ENCODE measurements around the gene ORAI1. TPM values are rescaled to one million over a fixed set of nuclear protein-coding genes. Genes with fewer than 3 reads are reported as not detected.

The ORAI1 gene
- total and polyA plus RNA-seq, 2 of the 13 experiments (the other 11 are each of a cell fraction or from before 2014, with no cell fraction given), result 9.2 to 17.2 TPM

DNA sequence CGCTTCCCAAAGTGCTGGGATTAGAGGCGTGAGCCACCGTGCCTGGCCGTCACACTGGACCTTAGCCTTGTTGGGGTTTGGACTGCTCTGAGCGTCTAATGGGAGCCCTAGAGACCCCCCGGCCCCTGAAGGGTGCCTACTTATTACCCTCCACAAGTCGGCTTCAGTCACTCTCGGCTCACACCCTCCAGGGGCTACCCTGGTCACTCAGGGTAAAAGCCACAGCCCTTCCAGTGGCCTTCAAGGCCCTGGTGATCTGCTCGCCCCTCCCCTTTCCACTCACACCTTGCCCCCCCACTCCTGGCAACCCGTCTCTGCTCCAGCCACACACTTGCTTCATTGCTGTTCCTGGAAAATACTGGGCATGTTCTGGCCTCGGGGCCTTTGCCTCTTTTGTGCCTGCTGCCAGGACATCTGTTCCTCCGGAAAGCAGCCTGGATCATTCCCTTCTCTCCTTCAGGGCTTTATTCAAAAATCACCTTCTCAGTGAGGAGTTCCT, 46.7 kb downstream of the ORAI1 start (continued):
- TF ChIP-seq, protein P1, sequence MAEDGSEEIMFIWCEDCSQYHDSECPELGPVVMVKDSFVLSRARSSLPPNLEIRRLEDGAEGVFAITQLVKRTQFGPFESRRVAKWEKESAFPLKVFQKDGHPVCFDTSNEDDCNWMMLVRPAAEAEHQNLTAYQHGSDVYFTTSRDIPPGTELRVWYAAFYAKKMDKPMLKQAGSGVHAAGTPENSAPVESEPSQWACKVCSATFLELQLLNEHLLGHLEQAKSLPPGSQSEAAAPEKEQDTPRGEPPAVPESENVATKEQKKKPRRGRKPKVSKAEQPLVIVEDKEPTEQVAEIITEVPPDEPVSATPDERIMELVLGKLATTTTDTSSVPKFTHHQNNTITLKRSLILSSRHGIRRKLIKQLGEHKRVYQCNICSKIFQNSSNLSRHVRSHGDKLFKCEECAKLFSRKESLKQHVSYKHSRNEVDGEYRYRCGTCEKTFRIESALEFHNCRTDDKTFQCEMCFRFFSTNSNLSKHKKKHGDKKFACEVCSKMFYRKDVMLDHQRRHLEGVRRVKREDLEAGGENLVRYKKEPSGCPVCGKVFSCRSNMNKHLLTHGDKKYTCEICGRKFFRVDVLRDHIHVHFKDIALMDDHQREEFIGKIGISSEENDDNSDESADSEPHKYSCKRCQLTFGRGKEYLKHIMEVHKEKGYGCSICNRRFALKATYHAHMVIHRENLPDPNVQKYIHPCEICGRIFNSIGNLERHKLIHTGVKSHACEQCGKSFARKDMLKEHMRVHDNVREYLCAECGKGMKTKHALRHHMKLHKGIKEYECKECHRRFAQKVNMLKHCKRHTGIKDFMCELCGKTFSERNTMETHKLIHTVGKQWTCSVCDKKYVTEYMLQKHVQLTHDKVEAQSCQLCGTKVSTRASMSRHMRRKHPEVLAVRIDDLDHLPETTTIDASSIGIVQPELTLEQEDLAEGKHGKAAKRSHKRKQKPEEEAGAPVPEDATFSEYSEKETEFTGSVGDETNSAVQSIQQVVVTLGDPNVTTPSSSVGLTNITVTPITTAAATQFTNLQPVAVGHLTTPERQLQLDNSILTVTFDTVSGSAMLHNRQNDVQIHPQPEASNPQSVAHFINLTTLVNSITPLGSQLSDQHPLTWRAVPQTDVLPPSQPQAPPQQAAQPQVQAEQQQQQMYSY (CRISPR knock-in tag; IDR thresholded peaks at IDR 0.05), result no peak
- TF ChIP-seq, protein P2, sequence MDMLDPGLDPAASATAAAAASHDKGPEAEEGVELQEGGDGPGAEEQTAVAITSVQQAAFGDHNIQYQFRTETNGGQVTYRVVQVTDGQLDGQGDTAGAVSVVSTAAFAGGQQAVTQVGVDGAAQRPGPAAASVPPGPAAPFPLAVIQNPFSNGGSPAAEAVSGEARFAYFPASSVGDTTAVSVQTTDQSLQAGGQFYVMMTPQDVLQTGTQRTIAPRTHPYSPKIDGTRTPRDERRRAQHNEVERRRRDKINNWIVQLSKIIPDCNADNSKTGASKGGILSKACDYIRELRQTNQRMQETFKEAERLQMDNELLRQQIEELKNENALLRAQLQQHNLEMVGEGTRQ (IDR thresholded peaks at IDR 0.05; ENCODE audit: low read depth, low read length), result no peak
- TF ChIP-seq, protein P2 (CRISPR knock-in tag; IDR thresholded peaks at IDR 0.05; ENCODE audit: borderline replicate concordance), result no peak
- TF ChIP-seq NR2F6 (IDR thresholded peaks at IDR 0.05) (no peak), NR2F6 (CRISPR knock-in tag; IDR thresholded peaks at IDR 0.05) (no peak), MIXL1 (CRISPR knock-in tag; IDR thresholded peaks at IDR 0.05) (no peak), ZNF878 (CRISPR knock-in tag; IDR thresholded peaks at IDR 0.05) (no peak), ZNF841 (CRISPR knock-in tag; IDR thresholded peaks at IDR 0.05; ENCODE audit: borderline replicate concordance) (no peak), ZNF773 (CRISPR knock-in tag; IDR thresholded peaks at IDR 0.05; ENCODE audit: borderline replicate concordance) (no peak), SP140L (CRISPR knock-in tag; IDR thresholded peaks at IDR 0.05; ENCODE audit: borderline replicate concordance) (no peak), ZNF432 (CRISPR knock-in tag; IDR thresholded peaks at IDR 0.05; ENCODE audit: borderline replicate concordance) (no peak)
- TF ChIP-seq, protein P3, sequence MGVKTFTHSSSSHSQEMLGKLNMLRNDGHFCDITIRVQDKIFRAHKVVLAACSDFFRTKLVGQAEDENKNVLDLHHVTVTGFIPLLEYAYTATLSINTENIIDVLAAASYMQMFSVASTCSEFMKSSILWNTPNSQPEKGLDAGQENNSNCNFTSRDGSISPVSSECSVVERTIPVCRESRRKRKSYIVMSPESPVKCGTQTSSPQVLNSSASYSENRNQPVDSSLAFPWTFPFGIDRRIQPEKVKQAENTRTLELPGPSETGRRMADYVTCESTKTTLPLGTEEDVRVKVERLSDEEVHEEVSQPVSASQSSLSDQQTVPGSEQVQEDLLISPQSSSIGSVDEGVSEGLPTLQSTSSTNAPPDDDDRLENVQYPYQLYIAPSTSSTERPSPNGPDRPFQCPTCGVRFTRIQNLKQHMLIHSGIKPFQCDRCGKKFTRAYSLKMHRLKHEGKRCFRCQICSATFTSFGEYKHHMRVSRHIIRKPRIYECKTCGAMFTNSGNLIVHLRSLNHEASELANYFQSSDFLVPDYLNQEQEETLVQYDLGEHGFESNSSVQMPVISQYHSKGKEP (CRISPR knock-in tag; IDR thresholded peaks at IDR 0.05), result no peak
